ENCODE results near the gene C6orf132. TPM values are rescaled to one million over a fixed set of nuclear protein-coding genes. Genes with fewer than 3 reads are reported as not detected.

Gene C6orf132
- total and polyA plus RNA-seq, 2 of the 8 experiments (the other 6 are each of a cell fraction or from before 2014, with no cell fraction given), result 31.5 to 64.0 TPM

- 93% methylated on average over 3 of the region's 3 CpGs; no CpG with 5 or more reads in 1 of the 2 experiments for WGBS, 2 experiments (ENCODE audit: extremely low coverage in 1 of 2, insufficient coverage in 1 of 2, insufficient read length in 1 of 2, insufficient replicate concordance in 2 of 2, low coverage in 1 of 2, low lambda C conversion rate in 2 of 2, missing lambda C conversion rate in 1 of 2)
- no peak for FAIRE-seq
- POLR2A ChIA-PET (ENCODE audit: partially characterized antibody), result interaction anchor here (0.9 to 4.3 kb wide), 4 partner anchors 14 to 203 kb away, joined by 3 to 25 read pairs (median 3); partner anchors contain the start of gene C6orf132
These were observed 24.6 kb downstream of the C6orf132 start for GRCh38 chr6:42117843-42118161.

More at GRCh38 chr6:42117843-42118161, 24.6 kb downstream of the C6orf132 start:
- no peak overlapping the region for H2BK15ac ChIP-seq (ENCODE audit: low read length)
- H2AFZ ChIP-seq (ENCODE audit: low read length), result no peak overlapping the region
- no peak overlapping the region for H3K18ac ChIP-seq (ENCODE audit: extremely low read depth, low read length)
- H3K23ac ChIP-seq (ENCODE audit: insufficient read length), result no peak overlapping the region
- H3K4me3 ChIP-seq (ENCODE audit: extremely low read depth in 1 of 4, insufficient read depth in 2 of 4, low read depth in 3 of 4, low read length in 4 of 4), result no peak overlapping the region
- no peak overlapping the region for H4K91ac ChIP-seq (replicated peaks; ENCODE audit: insufficient read length, low read length)
- no peak overlapping the region for H3K4me2 ChIP-seq (ENCODE audit: insufficient read depth in 1 of 2, low read depth in 2 of 2, low read length in 2 of 2)
- H2BK5ac ChIP-seq (ENCODE audit: low read depth, low read length), result no peak overlapping the region
- H3K4me1 ChIP-seq (replicated peaks in 1 of 4; ENCODE audit: control insufficient read depth in 3 of 4, insufficient read depth in 4 of 4, low read length in 3 of 4), result no peaks in the 10 kb centered on the region; a peak in 1 of 7 replicates
- no peak overlapping the region for H3K14ac ChIP-seq (ENCODE audit: insufficient read length)
- no peak overlapping the region for H3K56ac ChIP-seq (replicated peaks; ENCODE audit: insufficient read length, low read depth, low read length)
- no peaks in the 10 kb centered on the region for H3K27me3 ChIP-seq (replicated peaks in 1 of 4; ENCODE audit: control insufficient read depth in 3 of 4, extremely low read depth in 1 of 4, insufficient read depth in 3 of 4, low read length in 3 of 4)
- H3K79me2 ChIP-seq (ENCODE audit: control insufficient read depth in 1 of 2, insufficient read depth in 2 of 2, low read length in 2 of 2), result peaks cover 0 to 16% of the 10 kb centered on the region in 2 experiments; a peak in 1 of 4 replicates
- DNase-seq (ENCODE audit: low read depth in 1 of 2, low spot score in 2 of 2), result no peak
- no peak overlapping the region for H4K5ac ChIP-seq (ENCODE audit: insufficient read length, low read depth, low read length)
- no peak overlapping the region for H3K4ac ChIP-seq (replicated peaks; ENCODE audit: insufficient read length, low read depth, low read length)
- peaks cover 2 to 24% (median 4%) of the 10 kb centered on the region in 4 experiments; a peak in 4 of 8 replicates for H3K36me3 ChIP-seq (ENCODE audit: control insufficient read depth in 2 of 4, insufficient read depth in 4 of 4, low read length in 3 of 4)
- no peaks in the 10 kb centered on the region for H3K23me2 ChIP-seq (ENCODE audit: low read depth, low read length)
- no peak overlapping the region for H2AK5ac ChIP-seq (ENCODE audit: low read depth, low read length)
- H3K9ac ChIP-seq (replicated peaks in 1 of 4; ENCODE audit: extremely low read depth in 1 of 4, low read depth in 3 of 4, low read length in 3 of 4), result no peak overlapping the region
- CTCF ChIA-PET (ENCODE audit: partially characterized antibody), result interaction anchor here (0.6 to 2.2 kb wide), 4 partner anchors 13 to 213 kb away, joined by 3 to 6 read pairs (median 4); no protein-coding TSS in a partner anchor
- H2BK120ac ChIP-seq (replicated peaks; ENCODE audit: low read depth, low read length), result no peak overlapping the region
- H4K8ac ChIP-seq (ENCODE audit: extremely low read depth, insufficient read depth, low read length), result no peak overlapping the region
- no peak overlapping the region for H3K27ac ChIP-seq (ENCODE audit: low read depth, low read length)
- H3K9me3 ChIP-seq (ENCODE audit: insufficient read depth in 2 of 2, low read depth in 1 of 2, low read length in 1 of 2), result no peaks in the 10 kb centered on the region
- H3K79me1 ChIP-seq (ENCODE audit: low read depth, low read length), result peaks cover 19% of the 10 kb centered on the region
- peaks cover 9 to 15% of the 10 kb centered on the region in 2 experiments for H4K20me1 ChIP-seq (replicated peaks in 1 of 2; ENCODE audit: control insufficient read depth in 1 of 2, insufficient read depth in 2 of 2, low read length in 2 of 2)
- H2BK12ac ChIP-seq (ENCODE audit: low read depth, low read length), result no peak overlapping the region
- no peak overlapping the region for H2BK20ac ChIP-seq (ENCODE audit: low read length)
- no peak for TF ChIP-seq SIRT6 (IDR thresholded peaks at IDR 0.05; ENCODE audit: low read length)
- TF ChIP-seq CREB1 (IDR thresholded peaks at IDR 0.05), result no peak
- no peak for TF ChIP-seq CBX8 (IDR thresholded peaks at IDR 0.05; ENCODE audit: borderline replicate concordance, low read depth, low read length)
- TF ChIP-seq SIN3A (conservative IDR thresholded peaks at IDR 0.05 in 1 of 2, IDR thresholded peaks at IDR 0.05 in 1 of 2; ENCODE audit: low read depth in 1 of 2, low read length in 2 of 2), result no peak
- no peak for TF ChIP-seq ZNF274 (IDR thresholded peaks at IDR 0.05; ENCODE audit: borderline replicate concordance, extremely low read depth, low read length)
- no peak for TF ChIP-seq FOSL1 (IDR thresholded peaks at IDR 0.05; ENCODE audit: insufficient read depth, low read depth, low read length)
- TF ChIP-seq, protein P1, sequence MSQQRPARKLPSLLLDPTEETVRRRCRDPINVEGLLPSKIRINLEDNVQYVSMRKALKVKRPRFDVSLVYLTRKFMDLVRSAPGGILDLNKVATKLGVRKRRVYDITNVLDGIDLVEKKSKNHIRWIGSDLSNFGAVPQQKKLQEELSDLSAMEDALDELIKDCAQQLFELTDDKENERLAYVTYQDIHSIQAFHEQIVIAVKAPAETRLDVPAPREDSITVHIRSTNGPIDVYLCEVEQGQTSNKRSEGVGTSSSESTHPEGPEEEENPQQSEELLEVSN (IDR thresholded peaks at IDR 0.05), result no peak
- TF ChIP-seq POU5F1 (IDR thresholded peaks at IDR 0.05; ENCODE audit: low read depth, low read length), result no peak
- no peak for TF ChIP-seq TEAD4 (IDR thresholded peaks at IDR 0.05; ENCODE audit: low read depth, low read length)

Data from H1 (cell line).